Stimulated activated CD4-positive, alpha-beta T cell treated with anti-CD3 and anti-CD28 coated beads, TNF-alpha, amount 100 ng/mL, for 24 hours (primary cell): ENCODE results near the gene SPATA33.

Experiments
- DNase-seq, 3 experiments: peaks; one replicate each; pipeline ENCODE4 v3.0.0-alpha.2; 2020; ENCODE audit warnings: low read depth in 3 of 3

The SPATA33 gene

DNA sequence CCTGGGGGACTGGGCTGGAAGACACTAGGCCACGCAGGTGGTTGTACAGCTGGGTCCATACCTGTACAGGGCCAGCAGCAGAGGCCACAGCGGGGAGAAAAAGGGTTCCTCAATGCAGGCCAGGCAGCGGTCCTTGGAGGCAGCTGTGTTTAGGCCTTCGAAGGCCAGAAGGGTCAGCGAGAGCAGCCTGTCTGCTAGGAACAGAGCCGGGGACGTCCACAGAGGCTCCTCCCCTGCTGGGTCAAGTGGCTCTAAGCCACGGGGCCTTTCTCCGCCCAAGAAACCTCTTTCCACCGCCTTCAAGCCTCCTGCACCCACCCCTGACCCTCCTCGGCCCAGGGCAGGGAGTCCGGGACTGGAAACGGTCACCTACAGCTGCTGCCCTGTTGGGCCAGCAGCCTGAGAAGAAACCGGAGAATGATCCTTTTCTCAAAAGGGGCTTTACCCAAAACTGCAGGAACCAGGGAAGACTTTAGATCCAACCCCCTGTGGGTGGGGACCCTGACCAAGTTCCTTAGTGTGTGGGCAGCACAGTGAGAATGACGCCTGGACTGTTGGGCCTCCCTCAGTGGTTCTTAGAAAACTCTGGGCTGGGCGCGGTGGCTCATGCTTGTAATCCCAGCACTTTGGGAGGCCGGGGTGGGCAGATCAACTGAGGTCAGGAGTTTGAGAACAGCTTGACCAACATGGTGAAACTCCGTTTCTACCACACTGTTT lies 52.2 kb downstream of the SPATA33 start:
- DNase-seq = no peak

DNA sequence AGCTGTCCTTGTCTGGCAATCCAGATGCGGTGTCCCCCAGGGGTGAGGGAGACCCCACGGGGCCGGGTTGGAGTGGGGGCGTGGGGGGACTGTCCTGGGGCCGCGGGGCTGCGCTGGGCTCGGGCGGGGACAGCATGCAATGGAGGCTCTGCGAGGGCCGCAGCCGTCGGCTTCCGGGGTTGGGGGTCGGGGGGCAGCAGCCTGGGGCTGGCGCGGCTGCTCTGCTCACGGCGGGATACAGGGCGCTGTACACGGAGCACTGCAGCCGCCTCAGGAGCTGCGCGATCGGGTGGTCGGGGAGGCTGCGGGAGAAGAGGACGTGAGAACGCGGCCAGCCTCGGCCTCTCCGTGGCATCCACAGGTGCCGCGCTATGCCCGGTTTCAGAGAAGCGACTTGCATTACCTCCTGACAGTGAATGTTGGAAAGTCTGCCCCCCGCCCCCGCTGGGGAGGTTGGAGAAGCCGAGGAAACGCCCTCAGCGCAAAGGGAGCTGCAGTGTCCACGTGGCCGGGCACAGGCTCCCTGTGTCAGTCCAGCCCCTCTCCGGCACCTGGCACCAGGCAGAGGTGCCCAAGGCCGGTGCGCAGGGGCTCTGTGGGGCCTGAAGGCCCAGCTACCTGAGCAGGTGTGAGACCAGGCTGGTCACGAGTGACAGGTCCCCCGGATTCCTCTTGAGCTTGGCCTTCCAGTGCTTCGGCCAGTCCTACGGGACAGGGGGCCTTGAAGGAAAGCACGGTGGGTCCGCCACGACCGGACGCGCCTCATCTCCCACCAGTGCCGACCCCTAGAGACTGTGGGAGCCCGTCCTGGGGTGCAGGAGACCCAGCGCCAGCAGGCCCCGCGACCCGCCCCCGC lies 53.3 kb downstream of the SPATA33 start:
- DNase-seq = no peak

DNA sequence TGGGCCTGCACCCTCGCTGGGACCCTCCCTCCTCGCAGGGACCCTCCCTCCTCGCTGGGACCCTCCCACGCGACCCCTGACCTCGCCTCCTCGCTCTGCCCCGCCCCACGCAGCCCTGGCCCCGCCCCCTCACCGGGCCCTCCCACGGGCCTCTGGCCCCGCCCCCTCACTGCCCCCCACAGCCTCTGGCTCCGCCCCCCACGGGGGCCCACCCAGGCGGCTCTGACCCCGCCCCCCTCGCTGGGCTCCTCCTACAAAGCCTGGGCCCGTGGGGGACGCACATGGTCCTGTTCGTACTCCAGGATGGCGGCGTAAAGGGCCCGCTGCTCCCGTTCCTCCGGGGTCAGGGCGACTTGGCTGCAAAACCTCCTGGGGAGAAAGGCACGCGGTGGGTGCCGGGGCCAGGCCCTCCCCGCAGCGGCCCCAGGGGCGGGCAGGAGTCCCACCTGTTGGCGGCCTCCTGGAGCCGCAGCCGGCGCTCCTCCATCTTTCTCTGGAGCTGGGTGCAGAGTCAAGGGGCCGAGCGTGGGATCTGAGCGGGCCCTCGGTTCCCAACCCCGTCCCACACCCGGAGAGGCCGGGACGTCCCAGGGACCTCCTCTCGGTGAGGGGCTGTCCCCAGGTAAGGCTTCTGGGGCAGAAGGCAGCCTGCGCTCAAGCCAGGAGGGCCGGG lies 54.1 kb downstream of the SPATA33 start:
- peak; percentile 62 to 74 (median 73) for DNase-seq

DNA sequence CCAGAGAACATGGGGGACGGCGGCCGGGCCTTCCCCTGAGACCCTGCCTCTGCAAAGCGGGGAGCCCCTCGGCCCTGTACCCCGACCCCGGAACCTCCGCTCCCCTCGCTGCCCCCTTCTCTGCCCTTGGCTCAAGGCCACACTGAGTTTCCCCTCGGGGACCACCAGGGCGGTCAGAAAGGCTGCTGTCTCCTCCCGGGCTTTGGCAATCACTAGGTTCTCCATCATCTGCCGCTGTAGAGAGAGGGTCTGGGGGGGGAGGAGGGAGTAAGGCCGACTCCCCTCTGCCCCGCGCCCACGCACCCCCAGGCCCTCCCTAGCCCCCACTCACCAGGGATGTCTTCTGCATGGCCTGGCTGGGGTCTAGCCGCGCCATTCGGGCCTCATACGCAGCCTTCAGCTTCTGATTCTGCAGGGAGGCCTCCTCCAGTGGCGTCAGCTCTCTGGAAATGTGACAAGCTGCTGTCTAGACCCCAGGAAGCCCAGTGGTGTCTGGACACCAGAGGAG lies 54.7 kb downstream of the SPATA33 start:
- no peak for DNase-seq

DNA sequence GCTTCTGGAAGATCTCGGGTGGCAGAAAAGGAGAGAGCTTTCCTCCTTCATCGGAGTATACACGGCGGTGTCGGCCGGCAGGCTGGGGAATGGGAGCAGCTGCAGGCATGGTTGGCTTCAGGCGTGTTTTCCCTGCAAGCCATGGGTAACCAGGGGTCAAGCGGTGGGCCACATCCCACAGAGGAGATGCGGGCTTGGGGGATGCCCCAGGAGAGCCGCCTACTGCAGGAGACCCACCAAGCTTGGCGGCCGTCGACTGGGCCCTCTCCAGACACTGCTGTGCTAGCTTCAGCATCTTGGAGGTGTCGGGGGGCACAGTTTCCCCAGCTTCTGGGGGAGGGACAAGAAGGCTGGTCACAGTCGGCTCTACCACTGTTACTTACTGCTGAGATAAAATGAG lies 58.9 kb downstream of the SPATA33 start:
- DNase-seq = no peak

DNA sequence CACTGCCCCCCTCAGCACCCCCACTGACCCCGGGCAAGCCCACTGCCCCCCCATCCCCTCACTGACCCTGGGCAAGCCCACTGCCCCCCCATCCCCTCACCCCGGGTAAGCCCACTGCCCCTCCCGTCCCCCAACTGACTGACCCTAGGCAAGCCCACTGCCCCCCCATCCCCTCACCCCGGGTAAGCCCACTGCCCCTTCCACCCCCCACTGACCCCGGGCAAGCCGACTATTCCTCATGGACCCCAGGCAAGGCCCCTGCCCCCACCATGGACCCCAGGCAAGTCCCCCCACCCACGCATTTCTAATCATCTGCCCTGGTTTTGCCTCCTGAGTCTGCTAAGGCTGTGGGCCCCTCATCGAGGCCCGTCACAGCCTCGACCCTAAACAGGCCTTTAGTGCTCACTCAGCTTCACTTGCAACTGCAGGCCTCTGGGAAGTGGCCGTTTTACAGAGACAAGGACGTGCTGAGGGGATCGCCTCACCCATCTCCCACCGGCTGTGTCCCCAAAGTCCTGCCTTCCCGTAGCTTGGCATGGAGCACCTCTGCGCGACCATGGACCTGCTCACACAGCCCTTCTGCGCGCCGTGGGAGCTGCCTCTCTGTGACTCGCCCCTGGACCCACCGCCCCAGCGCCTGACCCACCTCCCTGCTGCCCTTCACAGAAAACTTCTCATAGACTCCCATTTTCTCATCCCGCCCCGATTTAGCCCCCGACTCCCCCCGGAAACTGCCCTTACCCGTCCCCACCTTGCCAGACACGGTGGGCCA lies 59.5 kb downstream of the SPATA33 start:
- DNase-seq = no peak

DNA sequence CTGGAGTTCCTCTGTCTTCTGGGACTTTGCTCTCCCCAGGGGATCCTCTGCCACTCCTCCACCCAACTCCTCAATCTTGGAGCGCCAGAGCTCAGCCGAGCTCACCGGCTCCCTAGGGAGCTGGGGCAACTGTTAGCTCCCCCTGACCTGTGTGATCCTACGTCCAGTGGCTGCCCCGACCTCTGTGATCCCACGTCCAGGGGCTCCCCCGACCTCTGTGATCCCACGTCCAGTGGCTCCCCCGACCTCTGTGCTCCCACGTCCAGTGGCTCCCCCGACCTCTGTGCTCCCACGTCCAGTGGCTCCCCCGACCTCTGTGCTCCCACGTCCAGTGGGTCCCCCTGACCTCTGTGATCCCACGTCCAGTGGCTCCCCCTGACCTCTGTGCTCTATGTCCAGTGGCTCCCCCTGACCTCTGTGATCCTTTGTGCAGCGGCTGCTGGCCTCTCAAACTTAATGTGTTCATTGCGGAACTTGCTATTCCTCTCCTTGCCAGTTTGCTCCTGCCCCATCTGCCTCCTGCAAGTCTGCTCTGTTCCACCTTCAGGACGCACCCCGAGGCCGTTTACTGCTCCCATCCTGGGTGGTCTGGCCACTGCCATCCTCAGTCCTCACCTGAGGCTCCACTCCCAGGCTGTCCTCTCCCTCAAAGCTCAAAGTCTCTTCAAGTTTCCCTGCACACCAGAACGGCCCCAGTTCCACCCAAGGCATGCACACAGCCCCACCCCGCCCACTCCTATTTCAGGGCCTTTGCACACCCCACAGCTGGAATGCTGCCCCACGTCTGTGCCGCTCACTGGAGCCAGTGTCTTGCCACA lies 60.3 kb downstream of the SPATA33 start:
- DNase-seq = no peak
